Type B pancreatic cell (in vitro differentiated cells): ENCODE data around the gene PLEKHG5. TPM values are rescaled to one million over a fixed set of nuclear protein-coding genes. Genes with fewer than 3 reads are reported as not detected.
"Not testable (repeated sequence)": the region's sequence is repeated elsewhere in the genome, so short reads cannot be mapped to it uniquely, and the experiment has no call there.

Source experiments
- DNase-seq: peaks from one replicate; pipeline ENCODE4 v3.0.0; 2021; ENCODE audit warnings: mixed read lengths; ENCODE audit not compliant: unreplicated experiment; ENCODE audit errors: extremely low spot score
- H3K27ac Mint-ChIP-seq: 2 replicates; pipeline ENCODE4 v1.8.0; 2021; ENCODE audit warnings: mild to moderate bottlenecking, mixed read lengths
- H3K27me3 Mint-ChIP-seq: 2 replicates; pipeline ENCODE4 v1.8.0; 2021; ENCODE audit warnings: mixed read lengths
- H3K36me3 Mint-ChIP-seq: 2 replicates; pipeline ENCODE4 v1.8.0; 2021; ENCODE audit warnings: mixed read lengths
- H3K4me1 Mint-ChIP-seq: one replicate; pipeline ENCODE4 v1.8.0; 2021; ENCODE audit warnings: mixed read lengths; ENCODE audit not compliant: unreplicated experiment
- H3K4me3 Mint-ChIP-seq: 2 replicates; pipeline ENCODE4 v1.8.0; 2021; ENCODE audit warnings: mild to moderate bottlenecking, mixed read lengths
- H3K9me3 Mint-ChIP-seq: 2 replicates; pipeline ENCODE4 v1.8.0; 2021; ENCODE audit warnings: mixed read lengths
- total RNA-seq: library from RNA; stranded (reverse); gene quantifications from 2 replicates; pipeline ENCODE4 v1.2.1, GENCODE V29; 2021; ENCODE audit warnings: low replicate concordance
- TF ChIP-seq, protein P1 (sequence below): fragments of 200-600 bp; sonication (generic); conservative IDR thresholded peaks from 2 replicates; pipeline ENCODE4 v1.5.0; 2021; ENCODE audit warnings: antibody characterized with exemption, mild to moderate bottlenecking

PLEKHG5 gene
- total RNA-seq, 1 donor from 2014 or later, result 30.6 TPM

DNA sequence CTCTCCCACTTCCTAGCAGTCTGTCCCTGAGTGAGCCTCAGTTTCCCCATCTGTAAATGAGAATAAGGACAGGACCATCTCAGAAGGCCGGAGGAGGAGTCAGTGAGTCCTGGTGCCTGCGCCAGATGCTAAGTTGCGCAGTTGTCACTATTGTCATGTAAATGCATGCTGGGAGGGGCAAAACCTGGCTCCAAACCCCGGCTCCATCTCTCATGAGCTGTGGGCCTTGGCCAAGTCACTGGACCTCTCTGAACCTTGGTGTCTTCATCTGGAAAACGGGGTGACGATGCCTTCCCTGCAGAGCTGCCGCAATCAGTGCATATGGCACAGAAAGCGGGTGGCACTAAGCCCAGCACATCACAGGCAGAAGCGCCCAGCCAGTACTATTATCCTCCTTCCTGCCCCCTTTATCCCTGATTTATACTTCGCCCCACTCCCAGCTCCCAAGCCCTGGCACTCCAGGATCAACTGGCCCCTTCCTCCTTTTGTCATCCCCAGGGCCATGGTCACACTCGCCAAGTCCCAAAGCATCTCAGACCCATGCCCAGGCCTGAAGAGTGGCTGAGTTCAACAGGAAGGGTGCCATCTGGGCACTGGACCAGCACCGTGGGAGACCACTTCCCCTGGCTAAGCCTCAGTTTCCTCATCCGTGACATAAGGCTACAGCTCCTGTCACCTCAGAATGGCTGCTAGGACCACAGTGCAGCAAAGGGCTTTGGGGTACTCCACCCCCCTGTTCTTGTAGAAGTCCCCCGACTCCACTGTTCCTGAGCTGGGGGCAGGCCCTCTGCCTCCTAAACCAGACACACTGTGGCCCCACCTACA lies 4.3 kb upstream of the PLEKHG5 start:
- Mint-ChIP-seq H3K27ac (no peak overlapping the region), H3K4me1 (peaks cover 23% of the 10 kb centered on the region), H3K9me3 (no peaks in the 10 kb centered on the region), H3K4me3 (peak overlapping the region; percentile 52), H3K36me3 (no peaks in the 10 kb centered on the region), H3K27me3 (no peaks in the 10 kb centered on the region)
- TF ChIP-seq, protein P1, sequence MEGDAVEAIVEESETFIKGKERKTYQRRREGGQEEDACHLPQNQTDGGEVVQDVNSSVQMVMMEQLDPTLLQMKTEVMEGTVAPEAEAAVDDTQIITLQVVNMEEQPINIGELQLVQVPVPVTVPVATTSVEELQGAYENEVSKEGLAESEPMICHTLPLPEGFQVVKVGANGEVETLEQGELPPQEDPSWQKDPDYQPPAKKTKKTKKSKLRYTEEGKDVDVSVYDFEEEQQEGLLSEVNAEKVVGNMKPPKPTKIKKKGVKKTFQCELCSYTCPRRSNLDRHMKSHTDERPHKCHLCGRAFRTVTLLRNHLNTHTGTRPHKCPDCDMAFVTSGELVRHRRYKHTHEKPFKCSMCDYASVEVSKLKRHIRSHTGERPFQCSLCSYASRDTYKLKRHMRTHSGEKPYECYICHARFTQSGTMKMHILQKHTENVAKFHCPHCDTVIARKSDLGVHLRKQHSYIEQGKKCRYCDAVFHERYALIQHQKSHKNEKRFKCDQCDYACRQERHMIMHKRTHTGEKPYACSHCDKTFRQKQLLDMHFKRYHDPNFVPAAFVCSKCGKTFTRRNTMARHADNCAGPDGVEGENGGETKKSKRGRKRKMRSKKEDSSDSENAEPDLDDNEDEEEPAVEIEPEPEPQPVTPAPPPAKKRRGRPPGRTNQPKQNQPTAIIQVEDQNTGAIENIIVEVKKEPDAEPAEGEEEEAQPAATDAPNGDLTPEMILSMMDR, result no peak
- no peak for DNase-seq

DNA sequence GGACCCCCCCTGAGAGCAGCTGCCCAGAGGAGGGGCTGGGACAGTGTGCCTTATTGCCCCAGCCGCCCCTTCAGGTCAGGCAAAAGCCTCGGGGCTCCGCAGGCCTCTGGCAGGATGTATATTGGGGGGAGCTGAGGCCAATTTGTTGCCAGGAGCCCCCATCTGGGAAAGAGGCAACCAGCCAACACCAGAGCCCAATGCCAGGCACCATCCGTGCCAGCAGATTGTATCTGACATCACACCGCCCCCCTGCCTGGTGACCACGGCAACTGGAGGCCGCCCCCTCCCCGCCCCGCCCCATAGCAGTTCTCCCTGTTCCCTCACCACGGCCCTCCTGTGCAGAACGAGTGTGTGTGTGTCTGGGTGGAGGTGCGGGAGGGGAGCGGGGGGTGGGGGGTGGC lies 3.6 kb upstream of the PLEKHG5 start:
- H3K4me3 Mint-ChIP-seq, result no peak overlapping the region
- DNase-seq, result no peak
- peaks cover 23% of the 10 kb centered on the region for H3K4me1 Mint-ChIP-seq
- TF ChIP-seq, protein P1, result no peak
- H3K27me3 Mint-ChIP-seq, result no peaks in the 10 kb centered on the region
- H3K36me3 Mint-ChIP-seq, result no peaks in the 10 kb centered on the region
- H3K9me3 Mint-ChIP-seq, result no peaks in the 10 kb centered on the region
- no peak overlapping the region for H3K27ac Mint-ChIP-seq

DNA sequence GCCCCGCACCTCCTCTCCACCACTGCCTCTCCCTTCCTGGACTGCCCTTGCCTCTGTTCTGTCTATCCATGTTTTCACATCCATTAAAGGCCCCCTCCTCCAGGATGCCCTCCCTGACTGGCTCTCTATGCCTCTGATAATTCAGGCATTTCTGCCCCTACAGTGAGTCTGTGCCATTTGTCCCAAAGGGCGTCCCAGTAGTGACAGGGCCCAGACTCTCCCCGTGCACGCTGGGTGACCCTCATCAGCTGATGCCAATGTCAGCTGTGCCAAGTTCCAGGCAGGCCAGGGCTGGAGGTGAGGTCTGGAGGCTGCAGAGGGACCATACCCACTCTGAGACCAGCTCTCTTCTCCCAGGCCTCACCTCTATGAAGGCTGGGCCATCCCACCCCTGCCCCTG lies 3.2 kb upstream of the PLEKHG5 start:
- peaks cover 23% of the 10 kb centered on the region for H3K4me1 Mint-ChIP-seq
- no peaks in the 10 kb centered on the region for H3K27me3 Mint-ChIP-seq
- TF ChIP-seq, protein P1, result no peak

DNA sequence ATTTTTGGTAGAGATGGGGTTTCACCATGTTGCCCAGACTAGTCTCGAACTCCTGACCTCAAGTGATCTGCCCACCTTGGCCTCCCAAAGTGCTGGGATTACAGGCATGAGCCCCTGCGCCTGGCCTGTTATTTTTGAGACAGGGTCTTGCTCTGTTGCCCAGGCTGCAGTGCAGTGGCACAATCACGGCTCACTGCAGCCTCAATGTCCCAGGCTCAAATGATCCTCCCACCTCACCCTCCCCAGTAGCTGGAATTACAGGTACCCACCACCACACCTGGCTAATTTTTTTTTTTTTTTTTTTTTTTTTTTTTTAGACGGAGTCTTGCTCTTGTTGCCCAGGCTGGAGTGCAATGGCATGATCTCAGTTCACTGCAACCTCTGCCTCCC lies 2.4 kb upstream of the PLEKHG5 start:
- H3K4me3 Mint-ChIP-seq, DNase-seq, H3K27me3 Mint-ChIP-seq, H3K36me3 Mint-ChIP-seq, H3K9me3 Mint-ChIP-seq, H3K27ac Mint-ChIP-seq: not testable (repeated sequence)
- H3K4me1 Mint-ChIP-seq, result peaks cover 23% of the 10 kb centered on the region

More for the DNA sequence above, 3.2 kb upstream of the PLEKHG5 start:
- DNase-seq, result no peak
- H3K4me3 Mint-ChIP-seq, result no peak overlapping the region
- H3K36me3 Mint-ChIP-seq, result no peaks in the 10 kb centered on the region
- no peak overlapping the region for H3K27ac Mint-ChIP-seq
- no peaks in the 10 kb centered on the region for H3K9me3 Mint-ChIP-seq

DNA sequence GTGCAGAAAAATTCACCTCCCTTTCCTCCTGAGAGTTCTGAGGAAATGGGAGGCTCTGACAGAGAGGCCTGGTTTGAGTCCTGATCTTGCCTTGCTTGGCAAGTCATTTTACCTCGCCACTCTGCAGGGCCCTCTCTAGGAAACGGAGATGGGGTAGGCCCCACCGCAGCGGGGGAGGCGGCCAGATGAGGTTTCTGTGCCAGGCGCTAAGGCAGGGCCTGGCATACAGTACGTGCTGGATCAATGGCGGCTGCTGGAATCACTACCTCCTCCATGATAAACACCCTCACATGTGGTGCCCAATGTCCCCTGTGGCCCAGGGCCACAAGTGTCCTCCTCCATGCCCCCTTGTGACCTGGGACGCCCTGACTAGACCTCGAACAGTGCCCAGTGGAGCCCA lies 499 bp upstream of the PLEKHG5 start:
- no peaks in the 10 kb centered on the region for H3K27me3 Mint-ChIP-seq
- TF ChIP-seq, protein P1, result no peak
- H3K27ac Mint-ChIP-seq, result peak overlapping the region; percentile 81
- no peaks in the 10 kb centered on the region for H3K9me3 Mint-ChIP-seq
- H3K4me3 Mint-ChIP-seq, result peak overlapping the region; percentile 89
- peaks cover 26% of the 10 kb centered on the region for H3K4me1 Mint-ChIP-seq
- DNase-seq, result no peak
- no peaks in the 10 kb centered on the region for H3K36me3 Mint-ChIP-seq

DNA sequence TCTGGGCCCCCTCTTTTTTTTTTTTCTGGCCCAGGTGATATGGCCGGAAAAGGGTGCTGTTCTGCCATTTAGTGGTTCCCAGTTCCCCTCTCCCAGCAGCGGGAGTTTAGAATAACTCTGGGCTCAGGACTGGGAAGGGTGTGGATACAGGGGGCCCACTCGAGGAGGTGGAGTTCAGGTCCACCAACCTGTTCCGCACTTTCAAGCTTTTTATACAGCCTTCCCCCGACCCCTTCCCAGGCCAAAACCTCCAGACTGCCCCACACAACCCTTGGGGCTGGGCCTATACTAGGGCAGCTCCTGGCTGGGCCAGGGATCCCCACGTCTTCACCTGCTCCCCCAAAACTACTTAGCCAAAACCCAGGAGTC lies 402 bp downstream of the PLEKHG5 start:
- no peak for DNase-seq
- Mint-ChIP-seq H3K9me3 (no peaks in the 10 kb centered on the region), H3K4me1 (peaks cover 33% of the 10 kb centered on the region), H3K27me3 (peaks cover 4% of the 10 kb centered on the region), H3K36me3 (no peaks in the 10 kb centered on the region), H3K4me3 (peak overlapping the region; percentile 89), H3K27ac (peak overlapping the region; percentile 81)
- TF ChIP-seq, protein P1, result no peak
